Peyer's patch (tissue), 4 donors: ENCODE measurements around the gene TAMALIN. TPM values are rescaled to one million over a fixed set of nuclear protein-coding genes. Genes with fewer than 3 reads are reported as not detected.

Experiments used
- DNase-seq, 3 donors: peaks; one replicate each; pipeline ENCODE4 v3.0.0-alpha.2; 2017 to 2019
- H3K27ac ChIP-seq, 4 donors: fragments of 200-600 bp; sonication (generic); one replicate each; pipeline ENCODE4 v1.5.1; 2016 to 2019
- H3K27me3 ChIP-seq, 2 donors: fragments of 200-600 bp; sonication (generic); one replicate each; pipeline ENCODE4 v1.5.1; 2019
- H3K36me3 ChIP-seq, 3 donors: fragments of 200-600 bp; sonication (generic); one replicate each; pipeline ENCODE4 v1.5.1; 2016 to 2019
- H3K4me1 ChIP-seq, 4 donors: fragments of 200-600 bp; sonication (generic); one replicate each; pipeline ENCODE4 v1.5.1; 2016 to 2019
- H3K4me3 ChIP-seq, 4 donors: fragments of 200-600 bp; sonication (generic); 1 replicate in 3 of 4; 2 replicates in 1 of 4; pipeline ENCODE4 v1.5.1; 2016 to 2019; ENCODE audit warnings: mild to moderate bottlenecking in 1 of 4
- H3K9me3 ChIP-seq, 4 donors: fragments of 200-600 bp; sonication (generic); one replicate each; pipeline ENCODE4 v1.5.1; 2016 to 2019; ENCODE audit warnings: mild to moderate bottlenecking in 1 of 4
- POLR2A ChIP-seq, 2 donors: fragments of 450-650 bp; IDR thresholded peaks; one replicate each; pipeline ENCODE4 v1.5.1; 2017; ENCODE audit warnings: antibody characterized with exemption in 2 of 2, mild to moderate bottlenecking in 2 of 2, moderate library complexity in 2 of 2
- total RNA-seq, 4 donors: library from RNA; depleted of rRNA; stranded (reverse); fragments of >200 nt; gene quantifications; one replicate each; pipeline ENCODE4 v1.1.0, GENCODE V29; 2016
- TF ChIP-seq, protein P1 (sequence below), 6 experiments: fragments of 450-650 bp in 4 of 6; fragments of 200-600 bp in 2 of 6; sonication (generic) in 1 of 6; IDR thresholded peaks; one replicate each; pipeline ENCODE4 v1.5.1; 2017 to 2019; ENCODE audit warnings: antibody characterized with exemption in 6 of 6, mild to moderate bottlenecking in 3 of 6, moderate library complexity in 1 of 6

TAMALIN gene
- total RNA-seq, 4 donors from 2014 or later = 1.2 to 112 (median 16.2) TPM

DNA sequence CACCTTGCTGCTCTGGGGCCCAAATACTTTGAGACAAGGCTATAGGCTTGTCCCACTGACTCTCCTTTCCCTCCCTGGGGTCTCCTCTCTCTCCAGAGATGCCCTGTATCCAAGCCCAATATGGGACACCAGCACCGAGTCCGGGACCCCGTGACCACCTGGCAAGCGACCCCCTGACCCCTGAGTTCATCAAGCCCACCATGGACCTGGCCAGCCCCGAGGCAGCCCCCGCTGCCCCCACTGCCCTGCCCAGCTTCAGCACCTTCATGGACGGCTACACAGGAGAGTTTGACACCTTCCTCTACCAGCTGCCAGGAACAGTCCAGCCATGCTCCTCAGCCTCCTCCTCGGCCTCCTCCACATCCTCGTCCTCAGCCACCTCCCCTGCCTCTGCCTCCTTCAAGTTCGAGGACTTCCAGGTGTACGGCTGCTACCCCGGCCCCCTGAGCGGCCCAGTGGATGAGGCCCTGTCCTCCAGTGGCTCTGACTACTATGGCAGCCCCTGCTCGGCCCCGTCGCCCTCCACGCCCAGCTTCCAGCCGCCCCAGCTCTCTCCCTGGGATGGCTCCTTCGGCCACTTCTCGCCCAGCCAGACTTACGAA is 47.6 kb downstream of the TAMALIN start:
- H3K9me3 ChIP-seq = no peaks in the 10 kb centered on the region
- peaks cover 0 to 32% (median 11%) of the 10 kb centered on the region in 4 donors for H3K4me1 ChIP-seq
- TF ChIP-seq, protein P1, sequence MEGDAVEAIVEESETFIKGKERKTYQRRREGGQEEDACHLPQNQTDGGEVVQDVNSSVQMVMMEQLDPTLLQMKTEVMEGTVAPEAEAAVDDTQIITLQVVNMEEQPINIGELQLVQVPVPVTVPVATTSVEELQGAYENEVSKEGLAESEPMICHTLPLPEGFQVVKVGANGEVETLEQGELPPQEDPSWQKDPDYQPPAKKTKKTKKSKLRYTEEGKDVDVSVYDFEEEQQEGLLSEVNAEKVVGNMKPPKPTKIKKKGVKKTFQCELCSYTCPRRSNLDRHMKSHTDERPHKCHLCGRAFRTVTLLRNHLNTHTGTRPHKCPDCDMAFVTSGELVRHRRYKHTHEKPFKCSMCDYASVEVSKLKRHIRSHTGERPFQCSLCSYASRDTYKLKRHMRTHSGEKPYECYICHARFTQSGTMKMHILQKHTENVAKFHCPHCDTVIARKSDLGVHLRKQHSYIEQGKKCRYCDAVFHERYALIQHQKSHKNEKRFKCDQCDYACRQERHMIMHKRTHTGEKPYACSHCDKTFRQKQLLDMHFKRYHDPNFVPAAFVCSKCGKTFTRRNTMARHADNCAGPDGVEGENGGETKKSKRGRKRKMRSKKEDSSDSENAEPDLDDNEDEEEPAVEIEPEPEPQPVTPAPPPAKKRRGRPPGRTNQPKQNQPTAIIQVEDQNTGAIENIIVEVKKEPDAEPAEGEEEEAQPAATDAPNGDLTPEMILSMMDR (IDR thresholded peaks at IDR 0.05) = no peak
- no peak for TF ChIP-seq POLR2A (IDR thresholded peaks at IDR 0.05)
- DNase-seq = no peak
- H3K4me3 ChIP-seq = peak overlapping the region in 1 of 4 donors; percentile 60
- no peaks in the 10 kb centered on the region for H3K27me3 ChIP-seq
- H3K27ac ChIP-seq = peak overlapping the region in 1 of 4 donors; percentile 96
- H3K36me3 ChIP-seq = peaks cover 0 to 47% (median 0%) of the 10 kb centered on the region in 3 donors

DNA sequence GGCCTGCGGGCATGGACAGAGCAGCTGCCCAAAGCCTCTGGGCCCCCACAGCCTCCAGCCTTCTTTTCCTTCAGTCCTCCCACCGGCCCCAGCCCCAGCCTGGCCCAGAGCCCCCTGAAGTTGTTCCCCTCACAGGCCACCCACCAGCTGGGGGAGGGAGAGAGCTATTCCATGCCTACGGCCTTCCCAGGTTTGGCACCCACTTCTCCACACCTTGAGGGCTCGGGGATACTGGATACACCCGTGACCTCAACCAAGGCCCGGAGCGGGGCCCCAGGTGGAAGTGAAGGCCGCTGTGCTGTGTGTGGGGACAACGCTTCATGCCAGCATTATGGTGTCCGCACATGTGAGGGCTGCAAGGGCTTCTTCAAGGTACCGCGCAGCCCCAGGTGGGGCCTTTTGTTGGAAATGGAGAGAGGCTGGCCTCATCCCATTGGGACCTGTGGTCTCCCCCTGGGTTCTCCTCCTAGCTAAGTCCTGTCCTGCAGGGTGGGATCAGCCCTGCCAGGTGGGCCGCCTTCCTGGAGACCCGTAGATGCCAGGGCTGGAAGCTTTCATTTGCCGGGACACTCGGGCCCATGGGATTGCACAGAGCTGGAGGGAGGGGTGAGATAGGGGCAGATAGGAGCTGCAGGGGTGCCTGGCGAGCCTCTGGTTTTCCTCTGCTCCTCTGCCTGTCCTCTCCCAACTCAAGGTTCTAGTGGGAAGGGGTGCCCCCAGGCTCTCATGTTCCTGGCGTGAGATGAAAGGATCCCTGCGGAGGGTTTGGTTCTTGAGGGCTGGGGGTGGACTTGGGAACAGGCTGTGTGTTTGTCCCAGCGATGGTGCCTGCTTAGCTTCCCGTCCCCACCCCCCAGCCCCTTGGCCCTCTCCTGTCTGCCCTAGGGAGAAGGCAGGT is 48.3 kb downstream of the TAMALIN start:
- Histone ChIP-seq H3K4me1 (peaks cover 0 to 28% (median 10%) of the 10 kb centered on the region in 4 donors), H3K36me3 (peaks cover 0 to 47% (median 0%) of the 10 kb centered on the region in 3 donors), H3K27ac (no peak overlapping the region), H3K9me3 (no peaks in the 10 kb centered on the region), H3K27me3 (no peaks in the 10 kb centered on the region), H3K4me3 (no peak overlapping the region)
- no peak for DNase-seq
- no peak for TF ChIP-seq POLR2A (IDR thresholded peaks at IDR 0.05)
- TF ChIP-seq, protein P1 (IDR thresholded peaks at IDR 0.05) = no peak

DNA sequence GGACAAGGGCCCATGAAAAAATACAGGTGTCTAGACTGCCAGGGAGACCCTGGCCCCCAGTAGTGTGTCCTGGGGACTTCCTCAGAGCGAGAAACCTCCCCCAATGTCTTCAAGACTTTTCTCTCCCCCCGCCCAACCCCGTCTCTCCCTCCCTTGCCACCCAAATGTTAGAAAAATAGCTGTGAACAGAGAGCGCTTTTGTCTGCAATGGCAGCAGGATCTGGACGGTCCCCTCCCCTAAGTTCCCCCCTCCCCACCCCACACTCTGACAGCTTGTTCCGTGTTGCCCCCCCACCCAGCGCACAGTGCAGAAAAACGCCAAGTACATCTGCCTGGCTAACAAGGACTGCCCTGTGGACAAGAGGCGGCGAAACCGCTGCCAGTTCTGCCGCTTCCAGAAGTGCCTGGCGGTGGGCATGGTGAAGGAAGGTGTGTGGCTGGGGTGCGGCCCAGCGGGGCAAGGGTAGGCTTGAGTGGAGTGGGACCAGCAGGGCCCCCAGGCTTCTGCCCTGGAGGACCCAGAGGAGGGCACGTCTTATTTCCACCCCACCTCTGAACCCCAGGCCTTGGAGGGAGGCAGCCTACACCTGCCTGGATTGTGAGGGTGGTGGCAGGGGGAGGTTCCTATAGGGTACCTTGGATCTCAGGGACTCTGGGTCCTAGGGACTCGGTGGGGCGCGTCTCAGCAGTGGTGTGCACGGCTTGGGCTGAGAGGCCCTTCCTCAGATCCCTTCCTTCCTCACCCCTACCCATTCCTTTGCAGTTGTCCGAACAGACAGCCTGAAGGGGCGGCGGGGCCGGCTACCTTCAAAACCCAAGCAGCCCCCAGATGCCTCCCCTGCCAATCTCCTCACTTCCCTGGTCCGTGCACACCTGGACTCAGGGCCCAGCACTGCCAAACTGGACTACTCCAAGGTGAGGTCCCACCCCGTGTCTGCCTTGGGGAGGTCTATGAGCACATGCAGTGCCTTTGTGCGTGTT is 49.3 kb downstream of the TAMALIN start:
- no peaks in the 10 kb centered on the region for H3K27me3 ChIP-seq
- no peaks in the 10 kb centered on the region for H3K9me3 ChIP-seq
- H3K36me3 ChIP-seq = peaks cover 0 to 47% (median 0%) of the 10 kb centered on the region in 3 donors
- H3K4me1 ChIP-seq = peaks cover 0 to 22% (median 3%) of the 10 kb centered on the region in 4 donors
- no peak for DNase-seq
- H3K27ac ChIP-seq = no peak overlapping the region
- H3K4me3 ChIP-seq = no peak overlapping the region
- TF ChIP-seq, protein P1 (IDR thresholded peaks at IDR 0.05) = no peak
- no peak for TF ChIP-seq POLR2A (IDR thresholded peaks at IDR 0.05)

DNA sequence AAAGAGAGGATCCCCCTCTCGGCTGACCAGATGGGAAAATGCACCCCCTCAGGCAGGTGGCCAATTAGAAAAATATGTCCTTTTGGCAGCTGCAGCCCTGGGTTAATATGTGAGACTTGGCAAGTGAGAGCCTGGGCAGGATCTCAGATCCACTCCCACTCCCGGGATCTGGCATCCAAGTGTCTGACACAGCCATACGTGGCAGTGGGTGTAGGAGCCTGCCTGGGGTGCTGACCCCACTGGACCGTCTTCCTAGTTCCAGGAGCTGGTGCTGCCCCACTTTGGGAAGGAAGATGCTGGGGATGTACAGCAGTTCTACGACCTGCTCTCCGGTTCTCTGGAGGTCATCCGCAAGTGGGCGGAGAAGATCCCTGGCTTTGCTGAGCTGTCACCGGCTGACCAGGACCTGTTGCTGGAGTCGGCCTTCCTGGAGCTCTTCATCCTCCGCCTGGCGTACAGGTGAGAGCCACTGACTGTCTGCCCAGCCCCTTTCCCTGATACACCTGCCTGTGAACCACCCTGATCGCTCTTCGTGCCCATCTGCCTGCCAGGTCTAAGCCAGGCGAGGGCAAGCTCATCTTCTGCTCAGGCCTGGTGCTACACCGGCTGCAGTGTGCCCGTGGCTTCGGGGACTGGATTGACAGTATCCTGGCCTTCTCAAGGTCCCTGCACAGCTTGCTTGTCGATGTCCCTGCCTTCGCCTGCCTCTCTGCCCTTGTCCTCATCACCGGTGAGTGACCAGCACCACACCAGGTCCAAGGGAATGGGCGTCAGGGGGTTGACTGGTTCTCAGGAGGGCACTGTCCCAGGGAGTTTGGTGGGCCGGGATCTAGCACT is 50.3 kb downstream of the TAMALIN start:
- no peak for DNase-seq
- Histone ChIP-seq H3K9me3 (no peaks in the 10 kb centered on the region), H3K4me3 (no peak overlapping the region), H3K4me1 (peaks cover 0 to 22% (median under 1%) of the 10 kb centered on the region in 4 donors), H3K36me3 (peaks cover 0 to 47% (median 0%) of the 10 kb centered on the region in 3 donors), H3K27me3 (no peaks in the 10 kb centered on the region), H3K27ac (no peak overlapping the region)
- no peak for TF ChIP-seq POLR2A (IDR thresholded peaks at IDR 0.05)
- TF ChIP-seq, protein P1 (IDR thresholded peaks at IDR 0.05) = no peak
